ENCODE measurements around the gene PARP12.

PARP12 gene

GRCh38 chr7:140008755-140009610 lies 53.8 kb downstream of the PARP12 start:
- DNase-seq, result no peak

GRCh38 chr7:140007051-140007690 lies 55.6 kb downstream of the PARP12 start:
- DNase-seq, result no peak

GRCh38 chr7:140006600-140006999 lies 56.2 kb downstream of the PARP12 start:
- no peak for DNase-seq

- DNase-seq, result no peak
Observed at GRCh38 chr7:140005754-140006503, 56.8 kb downstream of the PARP12 start.

- no peak for DNase-seq
Observed at GRCh38 chr7:140005341-140005740, 57.4 kb downstream of the PARP12 start.

- DNase-seq, result no peak
Observed at GRCh38 chr7:140004672-140005071, 58.1 kb downstream of the PARP12 start.

GRCh38 chr7:140003913-140004382 lies 58.8 kb downstream of the PARP12 start:
- no peak for DNase-seq

- DNase-seq, result no peak
Observed at GRCh38 chr7:140000666-140001268, 62.0 kb downstream of the PARP12 start.

GRCh38 chr7:139999516-139999915 lies 63.2 kb downstream of the PARP12 start:
- no peak for DNase-seq

GRCh38 chr7:139998572-139998971 lies 64.2 kb downstream of the PARP12 start:
- no peak for DNase-seq

GRCh38 chr7:139995017-139995915 lies 67.5 kb downstream of the PARP12 start:
- no peak for DNase-seq

- DNase-seq, result no peak
Observed at GRCh38 chr7:139994356-139994755, 68.4 kb downstream of the PARP12 start.

GRCh38 chr7:139993592-139993991 lies 69.2 kb downstream of the PARP12 start:
- no peak for DNase-seq

- no peak for DNase-seq
Observed at GRCh38 chr7:139993169-139993568, 69.6 kb downstream of the PARP12 start.

- no peak for DNase-seq
Observed at GRCh38 chr7:139992353-139993044, 70.3 kb downstream of the PARP12 start.

GRCh38 chr7:139991911-139992310 lies 70.8 kb downstream of the PARP12 start:
- DNase-seq, result no peak

- no peak for DNase-seq
Observed at GRCh38 chr7:139991269-139991666, 71.5 kb downstream of the PARP12 start.

GRCh38 chr7:139990571-139991268 lies 72.0 kb downstream of the PARP12 start:
- DNase-seq, result no peak

- DNase-seq, result no peak
Observed at GRCh38 chr7:139990142-139990535, 72.6 kb downstream of the PARP12 start.

GRCh38 chr7:139989366-139990141 lies 73.2 kb downstream of the PARP12 start:
- DNase-seq, result no peak
